K562 (cell line): ENCODE data around the gene NECAP2. TPM values are rescaled to one million over a fixed set of nuclear protein-coding genes. Genes with fewer than 3 reads are reported as not detected.
A peak's percentile ranks its signal among the peaks of the same experiment; 100 is the strongest.

ENCODE experiments used
- CREB3L1 ChIP-seq: fragments of 450-650 bp; IDR thresholded peaks from 2 replicates; pipeline ENCODE4 v1.6.1; 2014; ENCODE audit warnings: low read depth, mild to moderate bottlenecking, moderate library complexity, borderline replicate concordance
- CTCF ChIP-seq, 3 experiments: IDR thresholded peaks in 2 of 3; conservative IDR thresholded peaks in 1 of 3; 2 replicates each; pipeline ENCODE4 v1.5.1; 2011 to 2012; ENCODE audit warnings: low read length in 3 of 3, mild to moderate bottlenecking in 3 of 3, control low read depth in 2 of 3, improper control_type of control experiment in 1 of 3, inconsistent platforms in 1 of 3, low read depth in 1 of 3, mixed read lengths in 1 of 3, moderate library complexity in 1 of 3; ENCODE audit not compliant: insufficient read depth in 2 of 3
- HES1 ChIP-seq: fragments of 450-650 bp; IDR thresholded peaks from 2 replicates; pipeline ENCODE4 v1.6.1; 2016; ENCODE audit warnings: low read depth, mild to moderate bottlenecking, moderate library complexity
- L3MBTL2 ChIP-seq: fragments of 450-650 bp; IDR thresholded peaks from 2 replicates; pipeline ENCODE4 v1.6.1; 2016; ENCODE audit warnings: mild to moderate bottlenecking, moderate library complexity
- POLR2AphosphoS5 ChIP-seq: IDR thresholded peaks from 2 replicates; pipeline ENCODE4 v1.6.1; 2011; ENCODE audit warnings: mild to moderate bottlenecking, low read depth, low read length, moderate library complexity; ENCODE audit not compliant: control insufficient read depth, insufficient read depth
- RB1 ChIP-seq: fragments of 450-650 bp; IDR thresholded peaks from 2 replicates; pipeline ENCODE4 v1.6.1; 2017; ENCODE audit warnings: low read depth, mild to moderate bottlenecking
- SIN3A ChIP-seq, 2 experiments: fragments of 150-350 bp in 1 of 2; IDR thresholded peaks; 2 replicates each; pipeline ENCODE4 v1.6.1; 2011 to 2016; ENCODE audit warnings: borderline replicate concordance in 2 of 2, low read depth in 2 of 2, low read length in 2 of 2, mild to moderate bottlenecking in 2 of 2, moderate library complexity in 2 of 2; ENCODE audit not compliant: control insufficient read depth in 1 of 2
- SPI1 ChIP-seq: IDR thresholded peaks from 2 replicates; pipeline ENCODE4 v1.6.1; 2011; ENCODE audit warnings: low read depth, low read length, control low read depth, borderline replicate concordance
- TAF7 ChIP-seq: fragments of 450-650 bp; IDR thresholded peaks from 2 replicates; pipeline ENCODE4 v1.6.1; 2016; ENCODE audit warnings: missing genetic modification characterization, missing compliant biosample characterization
- TBL1XR1 ChIP-seq, 2 experiments: IDR thresholded peaks; 2 replicates each; pipeline ENCODE4 v1.6.1; 2012; ENCODE audit warnings: improper control_type of control experiment in 2 of 2, low read length in 2 of 2, mild to moderate bottlenecking in 1 of 2
- THRB ChIP-seq: fragments of 450-650 bp; formaldehyde crosslinking; conservative IDR thresholded peaks from 2 replicates; pipeline ENCODE4 v1.4.0; 2022; ENCODE audit warnings: mild to moderate bottlenecking, missing genetic modification characterization
- XRCC3 ChIP-seq: fragments of 450-650 bp; IDR thresholded peaks from 2 replicates; pipeline ENCODE4 v1.6.1; 2017; ENCODE audit warnings: mild to moderate bottlenecking, moderate library complexity
- ZNF79 ChIP-seq: fragments of 250-450 bp; sonication (Bioruptor Pico); IDR thresholded peaks from 2 replicates; pipeline ENCODE4 v1.4.0; 2020; ENCODE audit warnings: low read depth, mild to moderate bottlenecking, moderate library complexity
- ZSCAN29 ChIP-seq: fragments of 450-650 bp; IDR thresholded peaks from 2 replicates; pipeline ENCODE4 v1.6.1; 2017
- ZSCAN32 ChIP-seq: fragments of 450-650 bp; formaldehyde crosslinking; IDR thresholded peaks from 2 replicates; pipeline ENCODE4 v1.4.0; 2020; ENCODE audit warnings: mild to moderate bottlenecking, moderate library complexity
- polyA plus RNA-seq, 8 experiments: library from polyadenylated mRNA; depleted of rRNA in 4 of 8; stranded (reverse) in 5 of 8; unstranded in 3 of 8; fragments of >200 nt; fragmentation: Nextera tagmentation in 2 of 8; fragmentation: Illumina TruSeq in 1 of 8; extraction: Ambion mirVana in 2 of 8; extraction: Trizol in 1 of 8; gene quantifications; 2 replicates each; pipeline versions ENCODE4 v1.2.1 to v1.2.3, GENCODE V29; 2011 to 2014; ENCODE audit warnings: inconsistent platforms in 1 of 8, missing spikeins in 1 of 8
- total RNA-seq, 7 experiments: library from RNA; depleted of rRNA in 6 of 7; stranded (reverse); fragments of >200 nt in 6 of 7; fragmentation: Illumina TruSeq in 2 of 7; extraction: Trizol in 2 of 7; gene quantifications; 2 replicates each; pipeline versions ENCODE4 v1.2.1 to v1.2.3, GENCODE V29; 2011 to 2021; ENCODE audit warnings: low replicate concordance in 1 of 7
- TF ChIP-seq, protein P1 (sequence below): sonication (generic); formaldehyde crosslinking; IDR thresholded peaks from 2 replicates; pipeline ENCODE4 v1.8.0; 2023; ENCODE audit warnings: mild to moderate bottlenecking, missing genetic modification reagents

NECAP2 gene
- total and polyA plus RNA-seq, 9 of the 15 experiments (the other 6 are each of a cell fraction or from before 2014, with no cell fraction given), result 22.7 to 107 (median 79.2) TPM

DNA sequence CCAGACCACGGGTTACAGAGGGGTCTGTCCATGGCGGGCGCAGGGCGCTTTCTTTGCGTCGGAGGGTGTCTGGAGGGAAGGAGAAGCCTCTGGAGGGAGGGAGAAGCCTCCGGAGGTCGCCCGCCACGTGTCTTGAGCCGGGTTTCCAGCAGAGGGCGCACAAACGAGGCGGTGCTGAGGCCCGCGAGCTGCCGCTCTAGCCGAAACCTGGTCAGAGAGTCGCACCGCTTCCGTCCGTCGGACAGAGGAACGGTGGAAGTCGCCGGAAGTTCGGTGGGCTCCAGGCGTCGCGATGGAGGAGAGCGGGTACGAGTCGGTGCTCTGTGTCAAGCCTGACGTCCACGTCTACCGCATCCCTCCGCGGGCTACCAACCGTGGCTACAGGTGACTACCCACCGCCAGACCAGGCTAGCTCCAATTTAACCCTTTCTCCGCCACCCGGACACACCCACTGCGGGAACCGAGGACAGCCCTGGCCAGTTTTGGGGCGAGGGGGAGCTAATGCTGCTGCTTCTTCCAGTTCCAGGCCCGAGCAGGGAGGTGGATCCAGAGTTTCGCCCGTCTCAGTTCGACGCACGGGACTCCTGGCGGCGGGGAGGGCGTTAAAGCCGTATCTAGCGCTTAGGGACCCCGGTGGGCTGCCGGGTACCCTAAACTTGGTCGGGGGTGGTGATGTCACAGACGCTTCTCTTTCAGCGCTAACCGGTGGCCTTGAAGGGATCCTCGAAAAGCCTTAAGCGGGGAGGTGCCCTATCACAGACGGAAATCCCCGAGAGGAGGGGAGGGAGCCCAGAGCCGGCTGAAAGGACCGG, at the start of gene NECAP2 (continued):
- peak; percentile 96 for TF ChIP-seq CREB3L1
- 0 out of 2 replicates have a peak, but pooled peaks have one; percentile 23 for TF ChIP-seq SPI1
- peak; percentile 64 to 88 for TF ChIP-seq TBL1XR1 (IDR thresholded peaks at IDR 0.05; ENCODE audit: low read length in 2 of 2)
- TF ChIP-seq ZNF79 (CRISPR knock-in tag), result no peak
- TF ChIP-seq POLR2AphosphoS5, result peak; percentile 89
- TF ChIP-seq HES1, result 0 out of 2 replicates have a peak, but pooled peaks have one; percentile 47
- TF ChIP-seq, protein P1, sequence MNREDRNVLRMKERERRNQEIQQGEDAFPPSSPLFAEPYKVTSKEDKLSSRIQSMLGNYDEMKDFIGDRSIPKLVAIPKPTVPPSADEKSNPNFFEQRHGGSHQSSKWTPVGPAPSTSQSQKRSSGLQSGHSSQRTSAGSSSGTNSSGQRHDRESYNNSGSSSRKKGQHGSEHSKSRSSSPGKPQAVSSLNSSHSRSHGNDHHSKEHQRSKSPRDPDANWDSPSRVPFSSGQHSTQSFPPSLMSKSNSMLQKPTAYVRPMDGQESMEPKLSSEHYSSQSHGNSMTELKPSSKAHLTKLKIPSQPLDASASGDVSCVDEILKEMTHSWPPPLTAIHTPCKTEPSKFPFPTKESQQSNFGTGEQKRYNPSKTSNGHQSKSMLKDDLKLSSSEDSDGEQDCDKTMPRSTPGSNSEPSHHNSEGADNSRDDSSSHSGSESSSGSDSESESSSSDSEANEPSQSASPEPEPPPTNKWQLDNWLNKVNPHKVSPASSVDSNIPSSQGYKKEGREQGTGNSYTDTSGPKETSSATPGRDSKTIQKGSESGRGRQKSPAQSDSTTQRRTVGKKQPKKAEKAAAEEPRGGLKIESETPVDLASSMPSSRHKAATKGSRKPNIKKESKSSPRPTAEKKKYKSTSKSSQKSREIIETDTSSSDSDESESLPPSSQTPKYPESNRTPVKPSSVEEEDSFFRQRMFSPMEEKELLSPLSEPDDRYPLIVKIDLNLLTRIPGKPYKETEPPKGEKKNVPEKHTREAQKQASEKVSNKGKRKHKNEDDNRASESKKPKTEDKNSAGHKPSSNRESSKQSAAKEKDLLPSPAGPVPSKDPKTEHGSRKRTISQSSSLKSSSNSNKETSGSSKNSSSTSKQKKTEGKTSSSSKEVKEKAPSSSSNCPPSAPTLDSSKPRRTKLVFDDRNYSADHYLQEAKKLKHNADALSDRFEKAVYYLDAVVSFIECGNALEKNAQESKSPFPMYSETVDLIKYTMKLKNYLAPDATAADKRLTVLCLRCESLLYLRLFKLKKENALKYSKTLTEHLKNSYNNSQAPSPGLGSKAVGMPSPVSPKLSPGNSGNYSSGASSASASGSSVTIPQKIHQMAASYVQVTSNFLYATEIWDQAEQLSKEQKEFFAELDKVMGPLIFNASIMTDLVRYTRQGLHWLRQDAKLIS (CRISPR knock-in tag), result no peak; the same call in 1 of the 2 replicates
- TF ChIP-seq TAF7 (tag), result peak; percentile 82
- TF ChIP-seq L3MBTL2, result peak; percentile 94
- TF ChIP-seq CTCF (IDR thresholded peaks at IDR 0.05 in 2 of 3, conservative IDR thresholded peaks at IDR 0.05 in 1 of 3; ENCODE audit: insufficient read depth in 2 of 3, low read depth in 1 of 3, low read length in 3 of 3), result peak; percentile 96 to 98 (median 96)
- no peak for TF ChIP-seq THRB (CRISPR knock-in tag)
- no peak for TF ChIP-seq ZSCAN32 (CRISPR knock-in tag)
- TF ChIP-seq RB1, result peak; percentile 97
- TF ChIP-seq SIN3A (IDR thresholded peaks at IDR 0.05; ENCODE audit: borderline replicate concordance in 2 of 2, control insufficient read depth in 1 of 2, low read depth in 2 of 2, low read length in 2 of 2), result peak; percentile 94 to 98
- no peak for TF ChIP-seq XRCC3
- TF ChIP-seq ZSCAN29, result no peak
